Measurements from ENCODE around the gene CELF5.

GRCh38 chr19:3204646-3205275 lies 19.7 kb upstream of the CELF5 start:
- TF ChIP-seq TAF1 (IDR thresholded peaks at IDR 0.05; ENCODE audit: borderline replicate concordance, low read depth, low read length) (no peak), POLR2A (IDR thresholded peaks at IDR 0.05; ENCODE audit: low read depth, low read length) (no peak), POLR2AphosphoS5 (IDR thresholded peaks at IDR 0.05; ENCODE audit: low read depth, low read length) (no peak)
